ENCODE data around the gene ARMH1. TPM values are rescaled to one million over a fixed set of nuclear protein-coding genes. Genes with fewer than 3 reads are reported as not detected.

The ARMH1 gene
- total RNA-seq, result 0.46 TPM in 1 of 2 replicates, not detected in the other

GRCh38 chr1:44674113-44675000 is at the start of gene ARMH1, which contains the start of gene TMEM53:
ARMH1 (plus strand) TSS chr1:44674714; CDS start chr1:44689698, 14,984 bp downstream.
TMEM53 (minus strand) TSS chr1:44674481; CDS start chr1:44674391, 90 bp downstream.

GRCh38 chr1:44730741-44731512 is 56.4 kb downstream of the ARMH1 start, which contains the start of gene RNU5D-1:
RNU5D-1 (minus strand) TSS chr1:44731170.

GRCh38 chr1:44739307-44740178 is 65.0 kb downstream of the ARMH1 start, which contains the start of gene KIF2C:
KIF2C (plus strand) TSS chr1:44739837; CDS start chr1:44739933, 96 bp downstream.

Other genes with a start within 250 kb of the ARMH1 start
- 3.2 and 5.0 TPM in 2 replicates for gene TMEM53, start 233 bp upstream of the ARMH1 start, total RNA-seq
- gene RNU5D-1, start 56.5 kb downstream of the ARMH1 start, total RNA-seq, result not detected in 2 replicates
- gene KIF2C, start 65.1 kb downstream of the ARMH1 start, total RNA-seq, result 31.2 and 35.3 TPM in 2 replicates
- gene RPS8, start 100.8 kb downstream of the ARMH1 start, total RNA-seq, result 1,943 and 2,370 TPM in 2 replicates
- 0.32 TPM in 1 of 2 replicates, not detected in the other for gene BEST4, start 113.5 kb downstream of the ARMH1 start, total RNA-seq
- 18.5 and 32.2 TPM in 2 replicates for gene PLK3, start 125.7 kb downstream of the ARMH1 start, total RNA-seq
- gene DYNLT4, start 132.6 kb downstream of the ARMH1 start, total RNA-seq, result not detected in 2 replicates
- gene BTBD19, start 133.8 kb downstream of the ARMH1 start, total RNA-seq, result 8.1 and 8.2 TPM in 2 replicates
- 0.30 TPM in 1 of 2 replicates, not detected in the other for gene PTCH2, start 168.5 kb downstream of the ARMH1 start, total RNA-seq

Data from epithelial cell of umbilical artery (primary cell).